ENCODE results near the gene ADCY3.

- no peak for TF ChIP-seq MXI1 (IDR thresholded peaks at IDR 0.05; ENCODE audit: low read depth, low read length)
- TF ChIP-seq CHD2 (IDR thresholded peaks at IDR 0.05; ENCODE audit: low read length, partially characterized antibody) = no peak
- TF ChIP-seq CTCF (IDR thresholded peaks at IDR 0.05) = no peak
- TF ChIP-seq POLR2AphosphoS5 (IDR thresholded peaks at IDR 0.05; ENCODE audit: low read depth, low read length) = no peak
Observed at GRCh38 chr2:24950102-24950501, 30.1 kb upstream of the ADCY3 start.
